ENCODE results near the gene PDLIM3. TPM values are rescaled to one million over a fixed set of nuclear protein-coding genes. Genes with fewer than 3 reads are reported as not detected.
A peak's percentile ranks its signal among the peaks of the same experiment; 100 is the strongest.
"Not testable (repeated sequence)": the region's sequence is repeated elsewhere in the genome, so short reads cannot be mapped to it uniquely, and the experiment has no call there.

Gene PDLIM3
- polyA plus RNA-seq, 1 donor from 2014 or later, result 0.13 TPM

GRCh38 chr4:185540040-185540439, 4.7 kb upstream of the PDLIM3 start:
- Mint-ChIP-seq H3K36me3 (no peaks in the 10 kb centered on the region), H3K27ac (no peak overlapping the region), H3K4me1 (peaks cover 3 to 7% (median 3%) of the 10 kb centered on the region in 3 donors), H3K27me3 (peaks cover 20% of the 10 kb centered on the region), H3K9me3 (peaks cover 0 to 1% (median 0%) of the 10 kb centered on the region in 3 donors), H3K4me3 (no peak overlapping the region)

DNA sequence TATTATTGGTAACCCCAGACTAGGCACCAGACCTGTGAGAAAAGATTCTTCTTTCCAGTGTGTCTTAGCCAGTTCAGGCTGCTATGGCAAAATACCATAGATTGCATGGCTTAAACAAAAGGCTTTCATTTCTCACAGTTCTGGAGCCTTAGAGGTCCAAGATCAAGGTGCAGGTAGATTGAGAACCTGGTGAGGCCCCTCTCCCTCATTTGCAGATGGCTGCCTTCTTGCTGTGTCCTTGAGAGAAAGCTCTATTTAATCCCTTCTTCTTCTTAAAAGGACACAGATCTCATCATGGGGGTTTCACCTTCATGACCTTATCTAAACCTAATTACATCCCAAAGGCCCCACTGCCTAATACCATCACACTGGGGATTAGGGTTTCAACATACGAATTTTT, 3.5 kb upstream of the PDLIM3 start:
- Mint-ChIP-seq H3K36me3 (no peaks in the 10 kb centered on the region), H3K4me3 (no peak overlapping the region), H3K27ac (no peak overlapping the region), H3K4me1 (peaks cover 3 to 7% (median 6%) of the 10 kb centered on the region in 3 donors), H3K27me3 (peaks cover 24% of the 10 kb centered on the region), H3K9me3 (peaks cover 0 to 1% (median 0%) of the 10 kb centered on the region in 3 donors)

GRCh38 chr4:185536411-185536709, 1.1 kb upstream of the PDLIM3 start:
- Mint-ChIP-seq H3K27ac (no peak overlapping the region), H3K4me1 (peaks cover 3 to 7% (median 6%) of the 10 kb centered on the region in 3 donors), H3K9me3 (no peaks in the 10 kb centered on the region), H3K4me3 (peak overlapping the region in 1 of 4 donors; percentile 20), H3K36me3 (no peaks in the 10 kb centered on the region), H3K27me3 (peaks cover 25% of the 10 kb centered on the region)

DNA sequence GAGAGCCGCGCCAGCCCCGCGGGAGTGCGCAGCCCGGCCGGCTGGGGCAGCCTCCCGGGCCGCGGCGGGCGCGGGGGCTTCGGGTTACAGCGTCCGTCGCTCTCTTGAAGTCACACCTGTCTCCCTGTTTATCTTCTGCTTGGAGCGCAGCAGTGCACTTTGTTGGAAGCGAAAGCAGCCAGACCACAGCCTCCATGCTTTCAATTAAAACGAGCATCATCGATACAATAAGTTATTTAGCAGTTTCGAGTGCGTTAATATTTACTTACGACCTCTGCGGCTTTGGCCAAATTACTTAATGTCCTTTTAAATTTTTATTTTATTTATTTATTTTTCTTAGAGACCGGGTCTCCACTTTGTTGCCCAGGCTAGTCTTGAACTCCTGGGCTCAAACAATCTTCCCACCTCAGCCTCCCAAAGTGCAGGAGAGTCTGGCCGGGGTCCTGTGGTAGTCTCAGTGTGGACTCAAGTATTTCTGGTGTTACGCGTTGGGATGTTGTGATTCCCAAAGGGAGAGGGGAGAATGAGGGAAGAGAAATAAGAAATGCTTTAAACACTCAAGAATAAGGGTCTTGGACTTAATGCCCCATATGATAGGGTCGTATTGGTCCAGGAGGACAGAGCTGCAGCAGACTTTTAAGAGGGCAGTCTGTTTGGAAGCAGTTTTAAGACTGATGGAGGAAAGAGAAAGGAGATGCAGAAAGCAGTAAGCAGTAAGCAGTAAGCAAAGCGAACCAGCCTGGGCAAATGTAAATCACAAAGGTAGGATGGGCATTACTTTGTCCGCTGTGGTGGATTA, 504 bp upstream of the PDLIM3 start:
- peaks cover 23% of the 10 kb centered on the region for H3K27me3 Mint-ChIP-seq
- H3K27ac Mint-ChIP-seq, result no peak overlapping the region
- H3K4me1 Mint-ChIP-seq, result peaks cover 3 to 7% (median 6%) of the 10 kb centered on the region in 3 donors
- peak overlapping the region in 3 of 4 donors; percentile 1 to 76 (median 62) for H3K4me3 Mint-ChIP-seq
- no peaks in the 10 kb centered on the region for H3K9me3 Mint-ChIP-seq
- H3K36me3 Mint-ChIP-seq, result no peaks in the 10 kb centered on the region

DNA sequence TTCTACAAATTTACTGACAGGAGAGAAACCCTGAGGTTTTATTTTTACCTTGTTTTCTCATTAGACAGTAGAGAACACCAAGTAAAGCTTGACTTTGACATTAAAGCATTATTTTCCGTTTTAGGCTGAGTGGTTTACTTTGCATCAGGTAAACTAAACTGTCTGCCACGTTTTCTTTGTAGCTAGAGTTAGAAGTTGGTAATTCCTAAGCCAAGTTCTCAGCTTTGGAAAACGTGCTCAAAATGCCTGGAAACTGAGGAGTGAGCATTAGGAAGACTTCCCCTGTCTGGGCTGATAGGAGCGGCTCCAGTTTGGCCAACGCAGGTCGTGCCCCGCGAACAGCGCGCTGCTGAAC, 819 bp downstream of the PDLIM3 start:
- Mint-ChIP-seq H3K27me3 (peaks cover 26% of the 10 kb centered on the region), H3K4me3 (peak overlapping the region in 2 of 4 donors; percentile 35 to 83), H3K36me3 (no peaks in the 10 kb centered on the region), H3K4me1 (peaks cover 3 to 7% (median 6%) of the 10 kb centered on the region in 3 donors), H3K9me3 (no peaks in the 10 kb centered on the region), H3K27ac (no peak overlapping the region)

DNA sequence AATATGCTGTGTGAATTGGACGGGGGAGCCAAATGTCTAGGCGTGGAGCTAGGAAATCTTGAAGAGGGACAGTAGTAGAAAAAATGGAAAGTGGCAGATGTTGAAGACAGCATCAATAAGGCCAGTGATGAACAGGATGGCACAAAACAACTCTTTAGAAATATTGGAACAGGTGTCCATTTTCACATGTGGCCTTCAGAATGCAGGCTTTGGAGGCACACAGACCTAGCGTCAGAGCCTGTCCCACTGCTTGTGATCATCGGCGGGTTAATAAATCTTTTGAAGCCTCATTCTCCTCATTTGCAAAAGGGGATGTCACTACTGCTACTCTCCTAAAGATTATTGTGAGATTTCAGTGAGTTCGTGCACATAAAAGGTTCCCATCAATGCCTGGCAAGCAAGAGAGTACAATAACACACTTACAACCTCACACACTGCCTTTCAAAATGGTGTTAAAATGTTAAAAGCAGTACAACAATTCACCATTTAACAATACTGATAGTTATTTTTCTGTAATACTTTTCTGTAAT, 2.4 kb downstream of the PDLIM3 start:
- Mint-ChIP-seq H3K36me3 (no peaks in the 10 kb centered on the region), H3K27me3 (peaks cover 27% of the 10 kb centered on the region), H3K9me3 (peaks cover 0 to 1% (median 0%) of the 10 kb centered on the region in 3 donors), H3K4me3 (no peak overlapping the region), H3K4me1 (peaks cover 3 to 7% (median 6%) of the 10 kb centered on the region in 3 donors), H3K27ac (no peak overlapping the region)

DNA sequence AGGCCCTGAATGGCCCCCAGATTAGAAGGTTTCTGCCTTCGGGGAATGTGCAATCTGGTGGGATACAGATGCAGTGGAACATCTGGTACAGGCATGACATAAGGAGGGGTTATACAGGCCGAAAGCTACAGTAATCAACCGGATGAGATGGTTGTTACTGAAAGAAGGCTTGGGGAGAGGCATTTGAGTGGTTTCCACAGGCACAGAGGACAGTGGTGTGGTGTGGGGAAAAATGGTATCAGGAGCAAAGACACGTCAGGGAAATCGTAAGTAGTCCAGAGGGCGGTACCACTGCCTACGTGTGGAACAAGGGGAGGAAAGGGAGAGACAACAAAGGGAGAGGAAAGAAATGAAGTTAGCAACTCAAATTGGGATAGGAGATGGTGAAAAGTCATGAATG, 3.0 kb downstream of the PDLIM3 start:
- peaks cover 0 to 1% (median under 1%) of the 10 kb centered on the region in 3 donors for H3K9me3 Mint-ChIP-seq
- H3K27ac Mint-ChIP-seq, result no peak overlapping the region
- H3K27me3 Mint-ChIP-seq, result peaks cover 27% of the 10 kb centered on the region
- no peaks in the 10 kb centered on the region for H3K36me3 Mint-ChIP-seq
- no peak overlapping the region for H3K4me3 Mint-ChIP-seq
- peaks cover 3 to 7% (median 6%) of the 10 kb centered on the region in 3 donors for H3K4me1 Mint-ChIP-seq

GRCh38 chr4:185531654-185532053, 3.7 kb downstream of the PDLIM3 start:
- not testable (repeated sequence) for H3K27ac Mint-ChIP-seq, H3K9me3 Mint-ChIP-seq, H3K36me3 Mint-ChIP-seq, H3K4me3 Mint-ChIP-seq, H3K4me1 Mint-ChIP-seq
- H3K27me3 Mint-ChIP-seq, result peaks cover 28% of the 10 kb centered on the region

DNA sequence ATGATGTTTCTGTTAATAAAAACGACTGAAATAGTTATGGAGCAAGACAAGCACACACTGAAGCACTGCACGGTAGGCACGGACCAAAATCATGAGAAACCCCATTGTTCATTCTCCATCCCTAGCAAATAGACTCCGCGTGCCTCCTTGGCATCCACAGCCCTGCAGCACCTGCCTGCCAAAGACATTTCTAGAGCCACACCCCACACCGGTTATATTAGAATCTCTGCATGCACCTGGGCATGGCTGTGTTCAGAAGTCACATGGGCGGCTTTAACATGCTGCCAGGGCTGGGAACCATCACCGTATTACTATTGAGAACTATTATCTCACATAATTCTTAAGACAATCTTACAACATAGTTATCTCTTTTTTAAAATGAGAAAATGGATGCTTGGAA, 5.9 kb downstream of the PDLIM3 start:
- Mint-ChIP-seq H3K4me1 (no peaks in the 10 kb centered on the region), H3K4me3 (no peak overlapping the region), H3K27ac (no peak overlapping the region), H3K9me3 (peaks cover 6 to 13% (median 9%) of the 10 kb centered on the region in 3 donors), H3K27me3 (peaks cover 20% of the 10 kb centered on the region), H3K36me3 (no peaks in the 10 kb centered on the region)

DNA sequence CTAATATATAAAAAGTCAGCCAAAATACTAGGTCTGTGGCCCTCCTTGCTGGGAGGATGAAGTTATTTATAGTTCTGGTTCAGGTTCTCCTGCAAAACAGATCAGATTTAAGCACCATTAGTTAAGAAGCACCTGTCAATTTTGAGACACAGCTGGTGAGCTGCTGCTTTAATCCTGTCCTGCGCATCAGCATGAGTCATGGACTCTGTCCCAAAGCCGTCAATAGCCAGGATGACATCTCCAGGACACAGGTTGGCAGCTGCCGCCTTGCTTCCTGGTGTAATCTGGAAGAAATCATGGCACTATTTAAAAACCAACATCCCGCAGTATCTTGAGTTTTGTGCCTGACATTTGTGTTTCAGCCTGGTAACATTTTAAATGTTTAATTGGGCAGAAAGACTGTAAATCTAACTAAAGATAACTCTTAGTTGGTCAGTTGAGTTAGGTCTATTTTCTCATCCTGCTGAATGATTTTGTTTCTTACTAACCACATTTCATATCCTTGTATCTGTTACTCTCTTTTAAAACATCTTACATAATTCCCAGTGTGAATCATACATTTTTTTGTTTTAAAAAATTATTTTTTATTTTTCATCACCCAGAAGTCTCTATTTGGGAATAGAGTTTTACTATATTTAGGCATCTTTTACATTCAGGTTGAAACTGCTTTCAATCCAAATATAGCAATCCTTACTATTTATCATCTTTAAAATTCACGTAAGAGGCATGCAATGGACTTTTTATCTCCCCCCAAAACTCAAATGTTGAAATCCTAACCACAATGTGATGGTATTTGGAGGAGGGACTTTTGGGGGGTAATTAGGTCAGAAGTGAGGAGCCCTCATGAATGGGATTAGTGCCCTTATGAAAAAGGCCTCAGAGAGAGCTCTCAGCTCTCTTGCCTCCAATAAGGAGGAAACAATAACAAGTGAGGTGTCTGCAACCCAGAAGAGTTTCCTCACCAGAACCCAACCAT, 10.1 kb downstream of the PDLIM3 start:
- Mint-ChIP-seq H3K9me3 (peaks cover 6 to 13% (median 9%) of the 10 kb centered on the region in 3 donors), H3K27me3 (peaks cover 22% of the 10 kb centered on the region), H3K4me1 (no peaks in the 10 kb centered on the region), H3K27ac (no peak overlapping the region), H3K36me3 (no peaks in the 10 kb centered on the region), H3K4me3 (no peak overlapping the region)

GRCh38 chr4:185523862-185524261, 11.4 kb downstream of the PDLIM3 start:
- peaks cover 6 to 13% (median 8%) of the 10 kb centered on the region in 3 donors for H3K9me3 Mint-ChIP-seq
- H3K27ac Mint-ChIP-seq, result no peak overlapping the region
- peaks cover 20% of the 10 kb centered on the region for H3K27me3 Mint-ChIP-seq
- no peak overlapping the region for H3K4me3 Mint-ChIP-seq
- H3K4me1 Mint-ChIP-seq, result no peaks in the 10 kb centered on the region
- no peaks in the 10 kb centered on the region for H3K36me3 Mint-ChIP-seq

DNA sequence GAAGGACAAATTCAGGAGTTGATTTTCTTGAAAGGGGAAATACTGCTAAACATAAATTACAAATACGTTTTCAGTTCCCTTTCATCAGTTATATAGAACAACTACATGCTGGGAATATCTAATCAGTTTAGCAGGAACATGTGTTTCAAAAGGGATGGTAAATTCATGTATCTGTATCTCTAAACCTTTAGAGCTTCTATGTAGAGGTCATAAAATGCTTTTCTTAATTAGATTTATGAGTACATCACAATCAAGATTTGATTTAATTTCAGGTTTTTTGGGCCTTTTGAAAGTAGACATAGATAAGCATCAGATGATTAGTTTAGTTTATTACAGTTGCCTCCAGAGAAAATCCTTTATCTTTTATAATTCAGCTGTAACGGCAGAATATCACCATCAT, 12.9 kb downstream of the PDLIM3 start:
- H3K4me3 Mint-ChIP-seq, result no peak overlapping the region
- no peaks in the 10 kb centered on the region for H3K4me1 Mint-ChIP-seq
- H3K27ac Mint-ChIP-seq, result no peak overlapping the region
- no peaks in the 10 kb centered on the region for H3K36me3 Mint-ChIP-seq
- peaks cover 6 to 13% (median 8%) of the 10 kb centered on the region in 3 donors for H3K9me3 Mint-ChIP-seq
- H3K27me3 Mint-ChIP-seq, result peaks cover 19% of the 10 kb centered on the region

DNA sequence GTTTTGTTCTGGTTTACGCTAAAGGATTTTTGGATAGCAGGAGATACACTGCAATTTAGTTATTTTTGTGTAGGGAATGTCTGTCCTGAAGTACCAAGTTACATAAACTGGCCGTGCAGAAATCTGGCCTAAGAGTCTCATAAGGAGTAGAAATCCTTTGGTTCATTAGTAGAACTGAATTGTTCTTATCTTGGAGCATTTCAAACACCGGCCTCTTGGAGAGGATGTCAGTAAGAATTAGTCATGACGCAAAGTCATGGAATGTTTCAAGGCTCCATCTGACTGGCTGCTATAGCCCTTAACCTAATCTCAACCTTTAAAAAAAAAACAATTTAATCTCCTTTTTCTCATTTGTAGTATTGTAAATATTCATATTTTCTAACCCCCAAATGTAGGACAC, 15.2 kb downstream of the PDLIM3 start:
- peaks cover 11% of the 10 kb centered on the region for H3K27me3 Mint-ChIP-seq
- H3K36me3 Mint-ChIP-seq, result no peaks in the 10 kb centered on the region
- no peaks in the 10 kb centered on the region for H3K9me3 Mint-ChIP-seq
- no peak overlapping the region for H3K4me3 Mint-ChIP-seq
- no peaks in the 10 kb centered on the region for H3K4me1 Mint-ChIP-seq
- H3K27ac Mint-ChIP-seq, result no peak overlapping the region

DNA sequence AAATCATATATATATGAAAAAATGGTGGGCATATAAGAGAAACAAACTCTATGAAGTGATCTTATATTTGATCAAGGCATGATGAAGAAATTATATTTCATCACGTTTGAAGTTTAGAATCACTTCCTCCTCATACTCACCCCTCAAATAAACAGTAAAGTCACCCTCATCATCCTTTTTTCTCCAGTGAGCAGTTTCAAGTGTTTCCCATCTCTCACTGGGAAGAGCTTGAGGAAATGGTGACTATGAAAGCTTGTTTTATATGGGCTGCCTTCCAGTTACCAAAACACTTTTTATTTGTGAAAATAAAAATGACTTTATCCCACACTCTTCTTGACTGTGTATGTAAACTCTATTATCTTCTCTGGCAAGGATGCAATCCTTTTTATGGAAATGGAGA, 16.8 kb downstream of the PDLIM3 start:
- Mint-ChIP-seq H3K4me3 (no peak overlapping the region), H3K36me3 (no peaks in the 10 kb centered on the region), H3K27ac (no peak overlapping the region), H3K9me3 (no peaks in the 10 kb centered on the region), H3K27me3 (peaks cover 16% of the 10 kb centered on the region), H3K4me1 (peaks cover 0 to 5% (median 0%) of the 10 kb centered on the region in 3 donors)

GRCh38 chr4:185518069-185518468, 17.2 kb downstream of the PDLIM3 start:
- H3K4me3 Mint-ChIP-seq, result no peak overlapping the region
- no peaks in the 10 kb centered on the region for H3K9me3 Mint-ChIP-seq
- peaks cover 17% of the 10 kb centered on the region for H3K27me3 Mint-ChIP-seq
- H3K36me3 Mint-ChIP-seq, result no peaks in the 10 kb centered on the region
- peaks cover 0 to 8% (median 0%) of the 10 kb centered on the region in 3 donors for H3K4me1 Mint-ChIP-seq
- H3K27ac Mint-ChIP-seq, result no peak overlapping the region
